Measurements from ENCODE around the gene TEX2.

GRCh38 chr17:64245218-64246145 is 17.6 kb downstream of the TEX2 start:
- TF ChIP-seq CTCF (IDR thresholded peaks at IDR 0.05) (no peak), POLR2A (IDR thresholded peaks at IDR 0.05) (no peak)

All from Peyer's patch (tissue), 4 donors.